Right lobe of liver (tissue), 4 donors: ENCODE data around the gene LAPTM5.

Experiments used
- CTCF ChIP-seq, 4 donors: fragments of 200-600 bp in 3 of 4; fragments of 450-650 bp in 1 of 4; IDR thresholded peaks; one replicate each; pipeline versions ENCODE4 v1.5.1 to v1.8.0; 2016 to 2022; ENCODE audit warnings: antibody characterized with exemption in 4 of 4, mild to moderate bottlenecking in 2 of 4
- POLR2A ChIP-seq: fragments of 450-650 bp; IDR thresholded peaks from one replicate; pipeline ENCODE4 v1.6.1; 2017; ENCODE audit warnings: antibody characterized with exemption, mild to moderate bottlenecking
- donor health status: DM: no; HTN: no; CAD: no.
- donor health status: DM: no; HTN: no; CAD: no.
- donor health status: DM: no; HTN: yes; CAD: no.

GRCh38 chr1:30771005-30771404 is 13.4 kb upstream of the LAPTM5 start:
- TF ChIP-seq CTCF (IDR thresholded peaks at IDR 0.05): no peak
- TF ChIP-seq POLR2A: no peak
